ENCODE data around the gene PXDN. TPM values are rescaled to one million over a fixed set of nuclear protein-coding genes. Genes with fewer than 3 reads are reported as not detected.
A peak's percentile ranks its signal among the peaks of the same experiment; 100 is the strongest.

Gene PXDN
- total and polyA plus RNA-seq, 9 of the 15 experiments (the other 6 are each of a cell fraction or from before 2014, with no cell fraction given): 0.49 TPM; not detected in 8

DNA sequence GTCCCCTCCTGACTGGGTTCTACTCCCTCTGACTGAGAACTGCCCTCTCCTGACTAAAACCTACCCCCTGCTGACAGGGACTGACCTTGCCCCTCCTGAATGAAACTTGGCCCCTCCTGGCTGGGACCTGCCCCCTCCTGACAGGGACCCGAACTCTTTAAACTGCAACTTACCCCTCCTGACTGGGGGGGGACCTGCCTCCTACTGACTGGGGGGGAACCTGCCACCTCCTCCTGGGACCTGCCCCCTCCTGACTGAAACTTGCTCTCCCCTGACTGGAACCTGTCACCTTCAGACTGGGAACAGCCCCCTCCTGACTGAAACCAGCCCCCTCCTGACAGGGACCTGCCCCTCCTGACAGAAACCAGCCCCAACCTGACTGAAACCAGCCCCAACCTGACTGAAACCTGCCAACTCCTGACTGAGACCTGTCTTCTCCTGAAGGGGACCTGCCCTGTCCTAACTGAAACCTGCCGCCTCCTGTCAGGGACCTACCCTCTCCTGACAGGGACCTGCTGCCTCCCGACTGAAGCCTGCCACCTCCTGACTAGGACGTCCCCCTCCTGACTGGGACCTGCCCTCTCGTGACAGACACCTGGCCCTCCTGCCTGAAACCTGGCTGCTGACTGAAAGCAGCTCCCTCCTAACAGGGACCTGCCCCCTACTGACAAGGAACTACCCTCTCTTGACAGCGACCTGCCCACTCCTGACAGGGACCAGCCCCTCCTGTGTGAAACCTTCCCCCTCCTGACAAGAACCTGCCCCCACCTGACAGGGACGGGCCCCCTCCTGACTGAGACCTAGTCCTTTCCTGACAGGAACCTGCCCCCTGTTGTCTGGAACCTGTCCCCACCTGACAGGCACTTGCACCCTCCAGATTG lies 87.1 kb downstream of the PXDN start:
- CTCF ChIA-PET (ENCODE audit: low intra/inter-chr PET ratio): no interaction called here
- Histone ChIP-seq H4K20me1 (replicated peaks; ENCODE audit: control insufficient read depth, insufficient read depth, low read length) (no peaks in the 10 kb centered on the region; the same call in 1 of the 2 replicates), H2AFZ (ENCODE audit: low read depth, low read length) (no peak overlapping the region), H3K9ac (ENCODE audit: insufficient read depth in 1 of 2, low read depth in 2 of 2, low read length in 2 of 2) (no peak overlapping the region), H3K79me2 (ENCODE audit: control insufficient read depth, insufficient read depth, low read length) (no peaks in the 10 kb centered on the region), H3K9me1 (ENCODE audit: control insufficient read depth, insufficient read depth, low read length) (no peaks in the 10 kb centered on the region), H3K4me1 (replicated peaks in 1 of 2; ENCODE audit: control insufficient read depth in 2 of 2, insufficient read depth in 2 of 2, low read length in 2 of 2) (no peaks in the 10 kb centered on the region), H3K27me3 (ENCODE audit: control insufficient read depth in 2 of 2, insufficient read depth in 2 of 2, low read length in 2 of 2) (peaks cover 4 to 24% of the 10 kb centered on the region in 2 experiments; a peak in 3 of 5 replicates), H3K36me3 (ENCODE audit: control insufficient read depth, insufficient read depth, low read length) (no peaks in the 10 kb centered on the region), H3K4me2 (ENCODE audit: insufficient read depth, low read length) (no peak overlapping the region), H3K4me3 (no peak overlapping the region), H3K9me3 (replicated peaks; ENCODE audit: control insufficient read depth, insufficient read depth, low read depth, low read length) (no peaks in the 10 kb centered on the region), H3K27ac (ENCODE audit: extremely low read depth, low read depth, low read length) (no peak overlapping the region)
- TF ChIP-seq EZH2 (IDR thresholded peaks at IDR 0.05; ENCODE audit: borderline replicate concordance, low read depth, low read length) (no peak), PHF21A (IDR thresholded peaks at IDR 0.05; ENCODE audit: borderline replicate concordance, low read depth) (no peak), BCOR (IDR thresholded peaks at IDR 0.05) (no peak), ELF4 (CRISPR knock-in tag; IDR thresholded peaks at IDR 0.05) (no peak), MLX (CRISPR knock-in tag; conservative IDR thresholded peaks at IDR 0.05) (no peak), GATAD2A (IDR thresholded peaks at IDR 0.05) (no peak), CLOCK (CRISPR knock-in tag; IDR thresholded peaks at IDR 0.05; ENCODE audit: borderline replicate concordance) (no peak), ZNF184 (CRISPR knock-in tag; IDR thresholded peaks at IDR 0.05) (no peak), ATF4 (CRISPR knock-in tag; IDR thresholded peaks at IDR 0.05) (no peak), ZBTB2 (IDR thresholded peaks at IDR 0.05) (no peak)
- DNase-seq (ENCODE audit: extremely low read depth in 1 of 4, low spot score in 3 of 4): no peak
- in situ Hi-C loops (cut with MboI) (no loop called here), intact Hi-C loops (cut with micrococcal nuclease) (no loop called here)
- WGBS (ENCODE audit: insufficient coverage, low coverage, missing lambda C conversion rate): 7% methylated on average over 6 of the region's 7 CpGs
- BruUV-seq (replicated peaks): no TSS peak
- no peak for FAIRE-seq
- peak; percentile 40; the same call in 1 of the 3 replicates for ATAC-seq
- POLR2A ChIA-PET: no interaction called here

Data from K562 (cell line).